ENCODE measurements around the gene DDX51.
A peak's percentile ranks its signal among the peaks of the same experiment; 100 is the strongest.

DDX51 gene

DNA sequence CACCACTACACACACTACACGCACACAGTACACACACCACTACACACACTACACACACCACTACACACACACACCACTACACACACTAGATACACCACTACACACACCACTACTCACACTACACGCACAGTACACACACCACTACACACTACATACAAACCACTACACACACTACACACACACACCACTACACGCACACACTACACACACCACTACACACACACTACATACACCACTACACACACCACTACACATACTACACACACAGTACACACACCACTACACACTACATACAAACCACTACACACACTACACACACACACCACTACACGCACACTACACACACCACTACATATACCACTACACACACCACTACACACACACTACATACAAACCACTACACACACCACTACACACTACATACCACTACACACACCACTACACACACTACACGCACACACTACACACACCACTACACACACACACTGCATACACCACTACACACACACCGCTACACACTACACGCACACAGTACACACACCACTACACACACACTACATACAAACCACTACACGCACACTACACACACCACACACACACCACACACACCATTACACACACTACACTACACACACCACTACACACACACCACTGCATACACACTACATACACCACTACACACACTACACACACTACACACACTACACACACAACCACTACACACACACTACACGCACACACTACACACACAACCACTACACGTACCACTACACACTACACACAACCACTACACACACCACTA, 11.9 kb upstream of the DDX51 start:
- Histone ChIP-seq H2BK120ac (ENCODE audit: insufficient read depth, low read length, poor library complexity) (no peak overlapping the region), H3K79me1 (ENCODE audit: low read length) (no peaks in the 10 kb centered on the region), H3K27me3 (ENCODE audit: insufficient read depth, low read length) (no peaks in the 10 kb centered on the region), H3K14ac (ENCODE audit: low read length) (no peak overlapping the region), H4K12ac (ENCODE audit: low read depth, low read length) (no peak overlapping the region), H3K27ac (ENCODE audit: low read depth, low read length) (no peak overlapping the region), H3K36me3 (ENCODE audit: control insufficient read depth in 1 of 2, insufficient read depth in 2 of 2, low read length in 2 of 2) (peaks cover 17 to 43% of the 10 kb centered on the region in 2 experiments), H4K8ac (ENCODE audit: low read depth, low read length) (no peak overlapping the region), H3K4me3 (ENCODE audit: low read depth, low read length) (peak overlapping the region; percentile 42), H2AK5ac (ENCODE audit: low read length) (no peak overlapping the region), H3K23ac (ENCODE audit: low read length) (peak overlapping the region; percentile 29), H2BK12ac (ENCODE audit: low read length) (no peak overlapping the region), H3K4me1 (ENCODE audit: control insufficient read depth in 1 of 2, insufficient read depth in 2 of 2, low read length in 2 of 2) (no peaks in the 10 kb centered on the region), H3K9me3 (ENCODE audit: insufficient read depth, low read depth, low read length) (peaks cover 28% of the 10 kb centered on the region), H3K9ac (ENCODE audit: low read length) (no peak overlapping the region), H2AFZ (ENCODE audit: insufficient read depth, low read length, poor library complexity) (no peak overlapping the region), H3K4ac (ENCODE audit: low read depth, low read length) (no peak overlapping the region), H3K4me2 (ENCODE audit: low read length) (no peak overlapping the region), H4K91ac (ENCODE audit: low read depth, low read length) (no peak overlapping the region), H3K79me2 (ENCODE audit: control insufficient read depth, insufficient read depth, low read length, poor library complexity) (no peaks in the 10 kb centered on the region), H2BK5ac (ENCODE audit: low read depth, low read length, poor library complexity) (no peak overlapping the region), H3K18ac (ENCODE audit: low read length) (no peak overlapping the region)
- 100% methylated on average over 7 of the region's 10 CpGs for WGBS (ENCODE audit: extremely low coverage, insufficient coverage, insufficient read length)
- DNase-seq: no peak

DNA sequence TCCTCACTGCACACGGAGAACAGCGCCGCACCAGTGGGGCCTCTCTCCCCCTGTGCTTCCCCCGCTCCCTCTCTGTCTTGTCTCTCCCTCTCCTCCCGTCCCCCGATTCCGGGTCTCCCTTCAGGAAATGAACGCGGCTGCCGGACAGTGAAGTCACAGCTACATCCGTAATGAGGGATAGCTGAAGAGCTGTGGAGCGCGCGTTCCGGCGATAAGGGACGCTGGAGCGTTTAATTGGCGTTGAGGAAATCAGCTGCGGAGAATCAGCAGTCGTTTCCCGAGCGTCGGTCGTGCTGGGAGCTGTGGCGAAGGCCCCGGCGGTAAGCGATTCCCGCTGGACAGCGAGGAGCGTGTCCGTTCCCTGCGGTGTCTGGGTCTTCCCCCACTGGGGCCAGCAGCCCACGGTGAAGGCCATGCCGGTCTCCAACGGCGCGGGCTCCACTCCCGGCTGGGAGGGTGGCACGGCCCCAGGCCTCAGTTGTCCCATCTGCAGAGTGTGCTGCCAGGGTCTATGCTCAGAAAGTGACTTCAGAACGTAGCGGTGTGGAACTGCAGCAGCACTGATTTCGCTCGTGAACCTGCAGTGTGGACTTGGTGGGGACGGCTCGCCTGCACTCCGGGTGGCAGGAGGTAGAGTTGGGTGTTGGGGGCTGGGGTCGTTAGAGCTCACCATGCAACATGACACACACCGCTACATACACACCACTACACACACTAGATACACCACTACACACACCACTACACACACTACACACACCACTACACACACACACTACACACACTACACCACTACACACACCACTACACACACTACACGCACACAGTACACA, 11.0 kb upstream of the DDX51 start:
- Histone ChIP-seq H3K27me3 (ENCODE audit: insufficient read depth, low read length) (no peaks in the 10 kb centered on the region), H4K8ac (ENCODE audit: low read depth, low read length) (no peak overlapping the region)

DNA sequence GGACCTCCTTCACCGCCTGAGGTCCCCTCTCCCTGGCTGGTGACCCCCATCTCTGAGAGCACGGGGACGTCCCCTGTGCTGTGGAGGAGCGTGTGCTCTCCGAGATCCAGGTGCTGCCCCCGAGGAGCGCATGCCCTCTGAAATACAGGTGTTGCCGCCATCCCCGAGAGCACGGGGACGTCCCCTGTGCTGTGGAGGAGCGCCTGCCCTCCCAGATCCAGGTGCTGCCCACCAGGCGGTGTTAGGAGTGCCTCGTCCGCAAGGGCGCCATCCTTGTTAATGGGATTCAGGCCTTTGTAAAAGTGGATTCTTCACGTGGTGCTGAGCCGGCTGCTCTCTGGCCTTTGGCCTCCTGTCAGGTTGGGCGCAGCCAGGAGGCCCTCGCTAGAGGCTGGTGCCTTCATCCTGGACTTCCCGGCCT, 10.2 kb upstream of the DDX51 start:
- H4K8ac ChIP-seq (ENCODE audit: low read depth, low read length): no peak overlapping the region
- H3K9ac ChIP-seq (ENCODE audit: low read length): no peak overlapping the region
- H3K18ac ChIP-seq (ENCODE audit: low read length): no peak overlapping the region
- H3K4me1 ChIP-seq (ENCODE audit: control insufficient read depth in 1 of 2, insufficient read depth in 2 of 2, low read length in 2 of 2): no peaks in the 10 kb centered on the region
- H3K79me2 ChIP-seq (ENCODE audit: control insufficient read depth, insufficient read depth, low read length, poor library complexity): no peaks in the 10 kb centered on the region
- DNase-seq: peak; percentile 16 to 27
- no peak overlapping the region for H4K12ac ChIP-seq (ENCODE audit: low read depth, low read length)
- H2BK120ac ChIP-seq (ENCODE audit: insufficient read depth, low read length, poor library complexity): no peak overlapping the region
- no peaks in the 10 kb centered on the region for H3K27me3 ChIP-seq (ENCODE audit: insufficient read depth, low read length)
- H4K91ac ChIP-seq (ENCODE audit: low read depth, low read length): no peak overlapping the region
- H2BK12ac ChIP-seq (ENCODE audit: low read length): no peak overlapping the region
- H3K4me2 ChIP-seq (ENCODE audit: low read length): no peak overlapping the region
- peak overlapping the region; percentile 29 for H3K4me3 ChIP-seq (ENCODE audit: low read depth, low read length)
- WGBS (ENCODE audit: extremely low coverage, insufficient coverage, insufficient read length): no CpG with 5 or more reads among the region's 21 CpGs
- no peak overlapping the region for H3K4ac ChIP-seq (ENCODE audit: low read depth, low read length)
- no peak overlapping the region for H3K27ac ChIP-seq (ENCODE audit: low read depth, low read length)
- no peak overlapping the region for H2AFZ ChIP-seq (ENCODE audit: insufficient read depth, low read length, poor library complexity)
- peaks cover 22 to 45% of the 10 kb centered on the region in 2 experiments for H3K36me3 ChIP-seq (ENCODE audit: control insufficient read depth in 1 of 2, insufficient read depth in 2 of 2, low read length in 2 of 2)
- H3K79me1 ChIP-seq (ENCODE audit: low read length): no peaks in the 10 kb centered on the region
- no peak overlapping the region for H2BK5ac ChIP-seq (ENCODE audit: low read depth, low read length, poor library complexity)
- H3K9me3 ChIP-seq (ENCODE audit: insufficient read depth, low read depth, low read length): peaks cover 30% of the 10 kb centered on the region
- H3K23ac ChIP-seq (ENCODE audit: low read length): no peak overlapping the region
- H3K14ac ChIP-seq (ENCODE audit: low read length): no peak overlapping the region
- H2AK5ac ChIP-seq (ENCODE audit: low read length): no peak overlapping the region

More for the DNA sequence above, 11.0 kb upstream of the DDX51 start:
- H3K14ac ChIP-seq (ENCODE audit: low read length): no peak overlapping the region
- H2AK5ac ChIP-seq (ENCODE audit: low read length): no peak overlapping the region
- H3K9ac ChIP-seq (ENCODE audit: low read length): peak overlapping the region; percentile 1
- no peak overlapping the region for H3K4ac ChIP-seq (ENCODE audit: low read depth, low read length)
- no peak overlapping the region for H2BK5ac ChIP-seq (ENCODE audit: low read depth, low read length, poor library complexity)
- H3K23ac ChIP-seq (ENCODE audit: low read length): no peak overlapping the region
- peak in 1 of 2 donors; percentile 16 for DNase-seq
- H3K27ac ChIP-seq (ENCODE audit: low read depth, low read length): no peak overlapping the region
- H3K36me3 ChIP-seq (ENCODE audit: control insufficient read depth in 1 of 2, insufficient read depth in 2 of 2, low read length in 2 of 2): peaks cover 20 to 43% of the 10 kb centered on the region in 2 experiments
- H2AFZ ChIP-seq (ENCODE audit: insufficient read depth, low read length, poor library complexity): no peak overlapping the region
- no peak overlapping the region for H3K18ac ChIP-seq (ENCODE audit: low read length)
- no peak overlapping the region for H2BK12ac ChIP-seq (ENCODE audit: low read length)
- H3K4me1 ChIP-seq (ENCODE audit: control insufficient read depth in 1 of 2, insufficient read depth in 2 of 2, low read length in 2 of 2): no peaks in the 10 kb centered on the region
- no peak overlapping the region for H4K91ac ChIP-seq (ENCODE audit: low read depth, low read length)
- no peak overlapping the region for H3K4me3 ChIP-seq (ENCODE audit: low read depth, low read length)
- no peak overlapping the region for H3K4me2 ChIP-seq (ENCODE audit: low read length)
- WGBS (ENCODE audit: extremely low coverage, insufficient coverage, insufficient read length): 100% methylated on average over 1 of the region's 51 CpGs
- H4K12ac ChIP-seq (ENCODE audit: low read depth, low read length): no peak overlapping the region
- H3K79me2 ChIP-seq (ENCODE audit: control insufficient read depth, insufficient read depth, low read length, poor library complexity): no peaks in the 10 kb centered on the region
- H3K9me3 ChIP-seq (ENCODE audit: insufficient read depth, low read depth, low read length): peaks cover 28% of the 10 kb centered on the region
- H3K79me1 ChIP-seq (ENCODE audit: low read length): no peaks in the 10 kb centered on the region
- no peak overlapping the region for H2BK120ac ChIP-seq (ENCODE audit: insufficient read depth, low read length, poor library complexity)

DNA sequence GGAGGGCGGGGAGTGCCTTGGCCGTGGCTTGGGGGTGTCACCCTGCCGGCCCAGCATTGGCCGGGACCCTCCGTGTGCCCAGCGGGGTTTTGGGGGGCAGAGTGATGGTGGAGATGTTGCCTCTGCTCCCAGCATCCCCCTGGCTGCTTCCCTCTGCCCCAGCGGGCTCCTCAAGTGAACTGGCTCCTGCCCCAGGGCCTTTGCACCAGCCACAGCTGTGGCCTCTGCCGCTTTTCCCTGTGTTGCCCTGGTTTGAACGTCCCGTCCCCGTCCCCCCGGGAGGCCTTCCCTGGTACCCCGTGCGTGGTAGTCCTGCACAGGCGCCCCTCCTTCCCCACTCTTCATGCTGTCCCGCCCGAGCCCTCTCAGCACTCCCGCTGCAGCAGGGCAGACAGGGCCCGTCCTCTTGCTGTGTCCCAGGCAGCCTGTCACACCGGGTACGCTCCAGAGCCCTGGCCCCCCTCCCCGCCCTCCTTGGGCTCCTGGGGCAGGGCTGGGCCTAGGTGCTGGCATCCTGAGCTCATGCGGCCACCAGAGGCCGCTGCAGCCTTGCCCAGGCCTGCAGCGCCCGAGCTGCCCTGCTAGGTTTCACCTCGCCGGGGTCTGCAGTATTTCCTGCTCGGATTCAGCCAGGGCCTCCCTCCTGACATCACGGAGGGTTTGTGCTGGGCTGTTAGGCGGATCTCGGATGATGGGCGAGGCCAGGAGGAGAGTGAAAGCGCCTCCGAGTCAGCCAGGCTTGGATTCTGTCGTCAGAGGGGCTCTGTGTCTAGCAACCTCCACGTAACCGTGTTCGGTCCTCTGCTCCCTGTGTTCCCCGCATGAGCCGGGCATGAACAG, 9.6 kb upstream of the DDX51 start:
- no peaks in the 10 kb centered on the region for H3K79me1 ChIP-seq (ENCODE audit: low read length)
- no peak overlapping the region for H4K8ac ChIP-seq (ENCODE audit: low read depth, low read length)
- no peak overlapping the region for H2BK120ac ChIP-seq (ENCODE audit: insufficient read depth, low read length, poor library complexity)
- H2BK5ac ChIP-seq (ENCODE audit: low read depth, low read length, poor library complexity): no peak overlapping the region
- no peak overlapping the region for H3K18ac ChIP-seq (ENCODE audit: low read length)
- no peaks in the 10 kb centered on the region for H3K79me2 ChIP-seq (ENCODE audit: control insufficient read depth, insufficient read depth, low read length, poor library complexity)
- H3K27ac ChIP-seq (ENCODE audit: low read depth, low read length): no peak overlapping the region
- H4K91ac ChIP-seq (ENCODE audit: low read depth, low read length): no peak overlapping the region
- no peak overlapping the region for H2BK12ac ChIP-seq (ENCODE audit: low read length)
- no peaks in the 10 kb centered on the region for H3K27me3 ChIP-seq (ENCODE audit: insufficient read depth, low read length)
- WGBS (ENCODE audit: extremely low coverage, insufficient coverage, insufficient read length): no CpG with 5 or more reads among the region's 41 CpGs
- peaks cover 22 to 45% of the 10 kb centered on the region in 2 experiments for H3K36me3 ChIP-seq (ENCODE audit: control insufficient read depth in 1 of 2, insufficient read depth in 2 of 2, low read length in 2 of 2)
- H3K4me2 ChIP-seq (ENCODE audit: low read length): no peak overlapping the region
- H2AFZ ChIP-seq (ENCODE audit: insufficient read depth, low read length, poor library complexity): no peak overlapping the region
- H3K23ac ChIP-seq (ENCODE audit: low read length): no peak overlapping the region
- no peak overlapping the region for H3K14ac ChIP-seq (ENCODE audit: low read length)
- no peak overlapping the region for H3K4ac ChIP-seq (ENCODE audit: low read depth, low read length)
- H4K12ac ChIP-seq (ENCODE audit: low read depth, low read length): no peak overlapping the region
- H3K4me1 ChIP-seq (ENCODE audit: control insufficient read depth in 1 of 2, insufficient read depth in 2 of 2, low read length in 2 of 2): no peaks in the 10 kb centered on the region
- no peak overlapping the region for H3K9ac ChIP-seq (ENCODE audit: low read length)
- peak overlapping the region; percentile 29 for H3K4me3 ChIP-seq (ENCODE audit: low read depth, low read length)
- H3K9me3 ChIP-seq (ENCODE audit: insufficient read depth, low read depth, low read length): peaks cover 30% of the 10 kb centered on the region
- H2AK5ac ChIP-seq (ENCODE audit: low read length): no peak overlapping the region
- DNase-seq: peak; percentile 66 to 78
